Testis (tissue), 2 donors: Measurements from ENCODE around the gene PRKN.

ENCODE experiments used
- POLR2A ChIP-seq: fragments of 450-650 bp; IDR thresholded peaks from one replicate; pipeline ENCODE4 v1.6.1; 2017; ENCODE audit warnings: antibody characterized with exemption, mild to moderate bottlenecking, moderate library complexity
- TF ChIP-seq, protein P1 (sequence below), 3 experiments: fragments of 450-650 bp in 2 of 3; fragments of 200-600 bp in 1 of 3; sonication (generic) in 1 of 3; IDR thresholded peaks; one replicate each; pipeline ENCODE4 v1.5.1; 2016 to 2019; ENCODE audit warnings: antibody characterized with exemption in 3 of 3, mild to moderate bottlenecking in 2 of 3, moderate library complexity in 1 of 3

DNA sequence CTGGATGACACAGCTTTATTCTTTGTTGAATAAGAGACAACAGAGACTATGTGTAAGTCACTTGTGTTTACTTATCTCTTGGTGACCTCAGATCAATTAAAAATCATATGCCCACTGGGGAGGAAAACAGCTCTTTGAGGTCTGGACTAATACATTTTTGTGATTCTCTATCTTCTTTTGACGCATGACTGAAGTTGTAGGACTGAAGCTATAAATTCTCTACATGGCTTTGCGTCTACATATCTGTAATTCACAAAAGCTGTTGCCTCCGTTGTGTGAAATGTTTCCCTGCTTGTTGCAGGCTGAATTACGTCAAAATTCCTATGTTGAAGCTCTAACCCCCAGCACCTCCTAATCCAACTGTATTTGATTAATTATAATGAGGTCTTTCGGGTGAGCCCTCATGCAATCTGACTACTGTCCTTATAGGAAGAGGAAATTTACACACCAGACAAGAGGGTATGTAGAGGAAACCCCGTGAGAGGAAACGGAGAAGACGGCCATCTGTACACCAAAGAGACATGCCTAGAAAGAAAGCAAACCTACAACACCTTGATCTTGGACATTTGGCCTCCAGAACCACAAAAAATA lies 481.6 kb downstream of the PRKN start:
- TF ChIP-seq, protein P1, sequence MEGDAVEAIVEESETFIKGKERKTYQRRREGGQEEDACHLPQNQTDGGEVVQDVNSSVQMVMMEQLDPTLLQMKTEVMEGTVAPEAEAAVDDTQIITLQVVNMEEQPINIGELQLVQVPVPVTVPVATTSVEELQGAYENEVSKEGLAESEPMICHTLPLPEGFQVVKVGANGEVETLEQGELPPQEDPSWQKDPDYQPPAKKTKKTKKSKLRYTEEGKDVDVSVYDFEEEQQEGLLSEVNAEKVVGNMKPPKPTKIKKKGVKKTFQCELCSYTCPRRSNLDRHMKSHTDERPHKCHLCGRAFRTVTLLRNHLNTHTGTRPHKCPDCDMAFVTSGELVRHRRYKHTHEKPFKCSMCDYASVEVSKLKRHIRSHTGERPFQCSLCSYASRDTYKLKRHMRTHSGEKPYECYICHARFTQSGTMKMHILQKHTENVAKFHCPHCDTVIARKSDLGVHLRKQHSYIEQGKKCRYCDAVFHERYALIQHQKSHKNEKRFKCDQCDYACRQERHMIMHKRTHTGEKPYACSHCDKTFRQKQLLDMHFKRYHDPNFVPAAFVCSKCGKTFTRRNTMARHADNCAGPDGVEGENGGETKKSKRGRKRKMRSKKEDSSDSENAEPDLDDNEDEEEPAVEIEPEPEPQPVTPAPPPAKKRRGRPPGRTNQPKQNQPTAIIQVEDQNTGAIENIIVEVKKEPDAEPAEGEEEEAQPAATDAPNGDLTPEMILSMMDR (IDR thresholded peaks at IDR 0.05), result no peak
- TF ChIP-seq POLR2A, result no peak
